Right atrium auricular region (tissue), 2 donors: ENCODE results near the gene SLC49A4. TPM values are rescaled to one million over a fixed set of nuclear protein-coding genes. Genes with fewer than 3 reads are reported as not detected.

ENCODE experiments used
- DNase-seq: peaks from one replicate; pipeline ENCODE4 v3.0.0-alpha.2; 2019; ENCODE audit warnings: low spot score
- H3K27ac ChIP-seq, 2 donors: fragments of 200-600 bp; sonication (generic); 1 replicate in 1 of 2; 2 replicates in 1 of 2; pipeline ENCODE4 v1.5.1; 2016 to 2019
- H3K27me3 ChIP-seq, 2 donors: fragments of 200-600 bp; sonication (generic); one replicate each; pipeline versions ENCODE4 v1.5.1 to v1.6.0; 2017 to 2019
- H3K36me3 ChIP-seq: fragments of 200-600 bp; sonication (generic); one replicate; pipeline ENCODE4 v1.5.1; 2016
- H3K4me1 ChIP-seq, 2 donors: fragments of 200-600 bp; sonication (generic); one replicate each; pipeline versions ENCODE4 v1.5.1 to v1.6.0; 2017 to 2019
- H3K4me3 ChIP-seq, 2 donors: fragments of 200-600 bp; sonication (generic); 1 replicate in 1 of 2; 2 replicates in 1 of 2; pipeline ENCODE4 v1.5.1; 2017 to 2019; ENCODE audit warnings: mild to moderate bottlenecking in 1 of 2, moderate library complexity in 1 of 2
- H3K9me3 ChIP-seq, 2 donors: fragments of 200-600 bp; sonication (generic); one replicate each; pipeline ENCODE4 v1.5.1; 2019
- total RNA-seq, 2 donors: library from RNA; depleted of rRNA; stranded (reverse); fragments of >200 nt; gene quantifications; one replicate each; pipeline ENCODE4 v1.1.0, GENCODE V29; 2016
- TF ChIP-seq, protein P1 (sequence below), 2 donors: fragments of 200-600 bp; sonication (generic); IDR thresholded peaks; one replicate each; pipeline ENCODE4 v1.5.1; 2019; ENCODE audit warnings: antibody characterized with exemption in 2 of 2

Gene SLC49A4
- total RNA-seq, 2 donors from 2014 or later: 22.9 to 25.7 TPM

DNA sequence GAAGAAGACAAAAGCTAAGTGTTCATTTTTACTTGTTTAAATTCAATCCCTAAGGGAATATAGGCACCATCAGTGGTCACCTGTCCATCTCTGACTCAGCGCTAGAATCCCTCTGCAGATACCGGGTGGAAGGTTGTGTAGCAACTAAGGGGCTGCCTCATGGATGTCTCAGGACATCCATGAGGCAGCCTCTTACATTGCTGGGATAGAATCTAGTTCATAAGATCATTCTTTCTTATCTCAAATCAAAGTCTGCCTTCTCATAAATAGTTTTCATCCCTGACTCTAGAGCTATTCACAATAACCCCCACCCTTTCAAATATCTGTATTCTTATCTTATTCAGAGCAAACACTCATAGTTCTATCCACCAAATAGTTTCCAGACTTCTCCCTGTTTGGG, 39.4 kb upstream of the SLC49A4 start:
- no peaks in the 10 kb centered on the region for H3K9me3 ChIP-seq
- TF ChIP-seq, protein P1, sequence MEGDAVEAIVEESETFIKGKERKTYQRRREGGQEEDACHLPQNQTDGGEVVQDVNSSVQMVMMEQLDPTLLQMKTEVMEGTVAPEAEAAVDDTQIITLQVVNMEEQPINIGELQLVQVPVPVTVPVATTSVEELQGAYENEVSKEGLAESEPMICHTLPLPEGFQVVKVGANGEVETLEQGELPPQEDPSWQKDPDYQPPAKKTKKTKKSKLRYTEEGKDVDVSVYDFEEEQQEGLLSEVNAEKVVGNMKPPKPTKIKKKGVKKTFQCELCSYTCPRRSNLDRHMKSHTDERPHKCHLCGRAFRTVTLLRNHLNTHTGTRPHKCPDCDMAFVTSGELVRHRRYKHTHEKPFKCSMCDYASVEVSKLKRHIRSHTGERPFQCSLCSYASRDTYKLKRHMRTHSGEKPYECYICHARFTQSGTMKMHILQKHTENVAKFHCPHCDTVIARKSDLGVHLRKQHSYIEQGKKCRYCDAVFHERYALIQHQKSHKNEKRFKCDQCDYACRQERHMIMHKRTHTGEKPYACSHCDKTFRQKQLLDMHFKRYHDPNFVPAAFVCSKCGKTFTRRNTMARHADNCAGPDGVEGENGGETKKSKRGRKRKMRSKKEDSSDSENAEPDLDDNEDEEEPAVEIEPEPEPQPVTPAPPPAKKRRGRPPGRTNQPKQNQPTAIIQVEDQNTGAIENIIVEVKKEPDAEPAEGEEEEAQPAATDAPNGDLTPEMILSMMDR (IDR thresholded peaks at IDR 0.05): no peak
- no peak overlapping the region for H3K27ac ChIP-seq
- peaks cover 0 to 1% of the 10 kb centered on the region in 2 donors for H3K4me1 ChIP-seq
- H3K4me3 ChIP-seq: no peak overlapping the region
- no peaks in the 10 kb centered on the region for H3K27me3 ChIP-seq
- peaks cover 11% of the 10 kb centered on the region for H3K36me3 ChIP-seq
- no peak for DNase-seq

DNA sequence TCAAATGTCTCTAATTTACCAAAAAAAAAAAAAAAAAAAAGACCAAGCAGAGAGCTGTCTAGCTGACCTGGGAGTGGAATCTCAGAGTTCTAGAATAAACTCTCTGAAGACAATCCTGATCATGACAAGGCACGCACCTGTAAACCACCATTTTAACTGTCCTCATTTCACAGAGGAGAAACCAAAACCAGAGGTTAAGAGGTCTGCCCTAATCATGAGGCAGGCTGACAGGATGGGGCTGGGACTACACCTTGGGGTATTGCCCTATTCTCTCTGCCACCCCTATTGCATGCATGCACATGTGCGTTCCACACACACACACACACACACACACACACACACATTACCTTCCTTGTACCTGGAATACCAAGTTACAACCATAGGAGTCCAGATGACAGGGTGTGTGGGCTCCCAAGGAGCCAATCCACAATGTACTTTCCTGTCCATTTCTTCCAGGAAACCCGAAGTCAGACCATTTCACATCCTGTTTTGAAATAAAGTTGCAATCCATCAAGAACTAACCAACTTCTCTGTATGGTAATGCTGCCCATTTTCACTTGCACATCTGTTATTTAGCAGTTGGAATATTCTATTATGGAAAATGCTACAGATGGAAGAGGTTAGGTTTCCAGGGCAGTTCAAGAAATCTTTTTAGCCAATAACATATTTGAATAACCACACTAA, 35.9 kb upstream of the SLC49A4 start:
- H3K4me3 ChIP-seq: no peak overlapping the region
- H3K27ac ChIP-seq: no peak overlapping the region
- H3K36me3 ChIP-seq: peaks cover 10% of the 10 kb centered on the region
- TF ChIP-seq, protein P1 (IDR thresholded peaks at IDR 0.05): no peak
- H3K27me3 ChIP-seq: no peaks in the 10 kb centered on the region
- H3K9me3 ChIP-seq: no peaks in the 10 kb centered on the region
- peaks cover 0 to 11% of the 10 kb centered on the region in 2 donors for H3K4me1 ChIP-seq
- no peak for DNase-seq

DNA sequence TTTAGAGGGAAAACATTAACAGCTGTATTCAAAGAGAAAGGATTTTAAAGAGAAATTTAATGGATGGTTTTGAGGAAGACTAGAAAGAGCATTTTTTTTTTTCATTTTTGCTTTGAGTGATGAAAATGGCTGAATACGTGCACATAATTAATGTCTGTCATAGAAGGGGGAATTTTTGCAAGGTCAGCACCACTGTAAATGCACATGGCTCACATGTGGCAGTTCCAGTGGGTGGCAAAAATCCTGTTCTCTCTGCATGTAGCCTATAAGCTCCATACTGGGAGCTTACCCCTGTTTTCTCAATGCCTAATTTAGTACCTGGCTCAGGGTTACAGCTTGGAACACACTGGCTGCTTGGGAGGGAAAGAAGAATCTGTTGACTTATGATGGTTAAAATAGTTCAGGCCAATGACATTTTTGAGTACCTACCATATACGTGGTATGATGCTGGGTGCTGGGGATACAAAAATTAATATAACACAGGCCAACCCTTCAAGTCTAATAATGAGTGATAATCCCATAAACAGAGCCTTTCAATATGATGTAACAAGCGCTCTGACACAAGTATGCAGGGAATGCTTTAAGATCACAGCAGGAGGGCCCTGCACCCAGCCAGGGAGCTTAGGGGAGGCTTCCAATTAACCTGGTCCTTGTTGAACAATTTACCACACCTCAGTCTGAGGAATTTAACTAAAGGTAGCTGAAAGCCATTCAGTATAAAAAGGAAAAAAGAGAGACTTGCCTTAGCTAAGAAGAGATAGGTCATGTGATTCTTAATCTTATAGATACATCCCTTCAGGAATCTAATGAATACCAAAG, 34.2 kb upstream of the SLC49A4 start:
- Histone ChIP-seq H3K4me1 (peaks cover 0 to 11% of the 10 kb centered on the region in 2 donors), H3K27ac (no peak overlapping the region), H3K27me3 (no peaks in the 10 kb centered on the region), H3K36me3 (no peaks in the 10 kb centered on the region), H3K4me3 (no peak overlapping the region), H3K9me3 (no peaks in the 10 kb centered on the region)
- TF ChIP-seq, protein P1 (IDR thresholded peaks at IDR 0.05): no peak
- no peak for DNase-seq

DNA sequence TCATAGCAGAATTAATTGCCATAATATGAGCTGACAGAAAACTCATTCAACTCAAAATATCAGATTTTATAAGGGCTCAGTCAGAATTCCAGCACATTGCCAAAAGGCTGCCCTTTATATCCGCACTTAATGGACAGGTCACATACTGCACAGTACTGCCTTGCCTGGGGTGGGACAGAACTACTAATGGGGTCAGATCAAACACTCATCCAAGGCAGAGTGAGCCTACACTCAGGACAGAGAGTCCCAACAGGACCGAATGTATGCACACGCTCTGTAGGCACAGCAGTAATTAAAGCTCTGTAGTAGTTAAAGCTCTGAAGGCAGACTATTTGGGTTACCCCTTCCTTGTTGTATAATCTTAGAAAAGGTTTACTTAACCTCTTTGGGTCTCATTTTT, 28.4 kb upstream of the SLC49A4 start:
- H3K4me3 ChIP-seq: no peak overlapping the region
- H3K36me3 ChIP-seq: peaks cover 4% of the 10 kb centered on the region
- H3K4me1 ChIP-seq: peaks cover 0 to under 1% of the 10 kb centered on the region in 2 donors
- DNase-seq: no peak
- no peaks in the 10 kb centered on the region for H3K27me3 ChIP-seq
- H3K9me3 ChIP-seq: no peaks in the 10 kb centered on the region
- TF ChIP-seq, protein P1 (IDR thresholded peaks at IDR 0.05): no peak
- H3K27ac ChIP-seq: no peak overlapping the region

DNA sequence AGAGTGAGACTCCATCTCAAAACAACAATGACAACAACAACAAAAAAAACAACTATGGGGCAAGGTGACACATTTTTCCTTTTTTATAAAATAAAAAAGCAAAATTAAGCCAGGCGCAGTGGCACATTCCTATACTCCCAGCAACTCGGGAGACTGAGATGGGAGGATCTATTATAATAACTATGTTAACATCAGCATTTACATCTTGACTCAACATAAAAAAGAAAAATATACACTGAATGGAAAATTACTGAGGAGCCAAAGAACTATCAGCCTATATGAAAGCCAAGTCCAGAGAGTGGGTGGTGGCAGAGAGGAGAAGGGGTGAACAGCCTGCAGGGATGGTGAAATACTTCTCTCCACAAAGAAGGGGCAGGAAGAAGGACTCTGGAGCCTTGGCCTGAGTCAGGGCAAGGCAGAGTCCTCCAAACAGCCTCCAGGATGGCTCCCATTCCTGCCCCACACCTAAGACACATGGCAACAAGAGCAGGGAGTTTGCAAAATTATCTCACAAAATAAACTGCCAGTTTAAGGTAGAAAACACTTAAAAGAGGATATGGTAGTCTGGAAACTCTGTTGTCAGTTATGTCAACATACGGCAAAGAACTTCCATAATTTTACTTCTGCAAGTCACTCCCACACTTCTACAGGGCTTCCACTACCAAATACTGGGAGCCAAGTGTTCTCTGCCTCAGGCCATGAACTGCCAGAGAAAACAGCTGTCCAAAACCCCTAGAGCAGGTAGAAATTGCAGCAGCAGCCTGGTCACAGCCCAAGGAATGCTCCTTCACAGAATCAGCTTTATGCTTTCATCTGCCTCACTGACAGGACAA, 27.1 kb upstream of the SLC49A4 start:
- Histone ChIP-seq H3K9me3 (no peaks in the 10 kb centered on the region), H3K4me1 (no peaks in the 10 kb centered on the region), H3K27me3 (no peaks in the 10 kb centered on the region), H3K36me3 (peaks cover 4% of the 10 kb centered on the region), H3K4me3 (no peak overlapping the region), H3K27ac (peak overlapping the region in 1 of 2 donors; percentile 3)
- DNase-seq: no peak
- TF ChIP-seq, protein P1 (IDR thresholded peaks at IDR 0.05): no peak
